Measurements from ENCODE around the gene RPS15. TPM values are rescaled to one million over a fixed set of nuclear protein-coding genes. Genes with fewer than 3 reads are reported as not detected.

The RPS15 gene
- total and polyA plus RNA-seq, 4 experiments from 2014 or later, result 1,715 to 2,757 (median 2,201) TPM

Other genes starting within 250 kb of the RPS15 start
- gene STK11, start 232.6 kb upstream of the RPS15 start, total RNA-seq, result 100 to 1,000 TPM; 112 to 114 TPM
- gene STK11, start 232.6 kb upstream of the RPS15 start, polyA plus RNA-seq, result 10 to 100 TPM; 11.0 to 43.5 TPM
- not detected for gene CBARP, start 200.4 kb upstream of the RPS15 start, total RNA-seq
- gene CBARP, start 200.4 kb upstream of the RPS15 start, polyA plus RNA-seq, result not detected
- 100 to 1,000 TPM; 105 to 108 TPM for gene ATP5F1D, start 196.6 kb upstream of the RPS15 start, total RNA-seq
- gene ATP5F1D, start 196.6 kb upstream of the RPS15 start, polyA plus RNA-seq, result 100 to 1,000 TPM; 133 to 243 TPM
- gene MIDN, start 189.8 kb upstream of the RPS15 start, total RNA-seq, result 10 to 100 TPM; 30.3 to 34.0 TPM
- gene MIDN, start 189.8 kb upstream of the RPS15 start, polyA plus RNA-seq, result 1 to 10 TPM in 1 of 2 donors, under 1 TPM in 1; 0.75 to 6.1 TPM
- 100 to 1,000 TPM; 574 to 638 TPM for gene CIRBP, start 169.1 kb upstream of the RPS15 start, total RNA-seq
- 100 to 1,000 TPM; 160 to 257 TPM for gene CIRBP, start 169.1 kb upstream of the RPS15 start, polyA plus RNA-seq
- 10 to 100 TPM; 50.5 to 54.2 TPM for gene FAM174C, start 162.9 kb upstream of the RPS15 start, total RNA-seq
- gene FAM174C, start 162.9 kb upstream of the RPS15 start, polyA plus RNA-seq, result 100 to 1,000 TPM in 1 of 2 donors, 10 to 100 TPM in 1; 57.2 to 114 TPM
- gene EFNA2, start 152.5 kb upstream of the RPS15 start, total RNA-seq, result not detected
- not detected for gene EFNA2, start 152.5 kb upstream of the RPS15 start, polyA plus RNA-seq
- 10 to 100 TPM; 68.6 to 73.5 TPM for gene NDUFS7, start 54.5 kb upstream of the RPS15 start, total RNA-seq
- gene NDUFS7, start 54.5 kb upstream of the RPS15 start, polyA plus RNA-seq, result 100 to 1,000 TPM; 180 to 193 TPM
- 10 to 100 TPM; 15.9 to 16.2 TPM for gene GAMT, start 36.9 kb upstream of the RPS15 start, total RNA-seq
- gene GAMT, start 36.9 kb upstream of the RPS15 start, polyA plus RNA-seq, result 10 to 100 TPM; 19.3 to 20.3 TPM
- 100 to 1,000 TPM; 143 to 152 TPM for gene DAZAP1, start 30.8 kb upstream of the RPS15 start, total RNA-seq
- gene DAZAP1, start 30.8 kb upstream of the RPS15 start, polyA plus RNA-seq, result 1 to 10 TPM; 2.5 to 9.1 TPM
- not detected for gene APC2, start 11.7 kb downstream of the RPS15 start, total RNA-seq
- gene APC2, start 11.7 kb downstream of the RPS15 start, polyA plus RNA-seq, result not detected
- gene C19orf25, start 40.8 kb downstream of the RPS15 start, total RNA-seq, result 10 to 100 TPM; 68.8 to 79.8 TPM
- 10 to 100 TPM; 41.5 to 48.9 TPM for gene C19orf25, start 40.8 kb downstream of the RPS15 start, polyA plus RNA-seq
- gene PCSK4, start 52.0 kb downstream of the RPS15 start, total RNA-seq, result 1 to 10 TPM; 3.1 to 3.7 TPM
- not detected for gene PCSK4, start 52.0 kb downstream of the RPS15 start, polyA plus RNA-seq
- 1 to 10 TPM; 2.9 to 3.3 TPM for gene REEP6, start 52.8 kb downstream of the RPS15 start, total RNA-seq
- 1 to 10 TPM in 1 of 2 donors, under 1 TPM in 1; 1.00 to 2.8 TPM for gene REEP6, start 52.8 kb downstream of the RPS15 start, polyA plus RNA-seq
- gene ADAMTSL5, start 74.6 kb downstream of the RPS15 start, total RNA-seq, result 1 to 10 TPM; 2.4 to 3.6 TPM
- 1 to 10 TPM; 1.5 to 2.3 TPM for gene ADAMTSL5, start 74.6 kb downstream of the RPS15 start, polyA plus RNA-seq
- not detected for gene PLK5, start 85.7 kb downstream of the RPS15 start, total RNA-seq
- gene PLK5, start 85.7 kb downstream of the RPS15 start, polyA plus RNA-seq, result not detected
- 1 to 10 TPM; 4.5 to 4.9 TPM for gene MEX3D, start 129.9 kb downstream of the RPS15 start, total RNA-seq
- gene MEX3D, start 129.9 kb downstream of the RPS15 start, polyA plus RNA-seq, result under 1 TPM in 1 of 2 donors, not detected in 1; 0.16 TPM
- 10 to 100 TPM; 56.9 to 62.8 TPM for gene MBD3, start 154.5 kb downstream of the RPS15 start, total RNA-seq
- gene MBD3, start 154.5 kb downstream of the RPS15 start, polyA plus RNA-seq, result 10 to 100 TPM in 1 of 2 donors, 1 to 10 TPM in 1; 3.9 to 12.2 TPM
- gene UQCR11, start 167.1 kb downstream of the RPS15 start, total RNA-seq, result 100 to 1,000 TPM; 157 to 158 TPM
- 100 to 1,000 TPM; 623 to 668 TPM for gene UQCR11, start 167.1 kb downstream of the RPS15 start, polyA plus RNA-seq
- gene TCF3, start 214.2 kb downstream of the RPS15 start, total RNA-seq, result 10 to 100 TPM; 72.0 to 75.7 TPM
- gene TCF3, start 214.2 kb downstream of the RPS15 start, polyA plus RNA-seq, result 10 to 100 TPM in 1 of 2 donors, 1 to 10 TPM in 1; 1.8 to 13.3 TPM